ENCODE results near the gene MDP1. TPM values are rescaled to one million over a fixed set of nuclear protein-coding genes. Genes with fewer than 3 reads are reported as not detected.

MDP1 gene
- total and polyA plus RNA-seq, 10 of the 15 experiments (the other 5 are each of a cell fraction or from before 2014, with no cell fraction given): 10.4 to 45.8 (median 23.5) TPM

GRCh38 chr14:24187539-24187915 is 28.3 kb downstream of the MDP1 start:
- no peak overlapping the region for H2AFZ ChIP-seq (ENCODE audit: control insufficient read depth, low read depth, low read length)
- H3K4me2 ChIP-seq (ENCODE audit: control insufficient read depth, insufficient read depth): peak overlapping the region; percentile 78
- H3K4me3 ChIP-seq: peak overlapping the region; percentile 79
- no peaks in the 10 kb centered on the region for H4K20me1 ChIP-seq (ENCODE audit: control insufficient read depth, insufficient read depth)
- FAIRE-seq (no peak), DNase-seq (ENCODE audit: low read depth, low spot score) (no peak), ATAC-seq (no peak)
- POLR2A ChIA-PET: interaction anchor here (1.0 to 3.0 kb wide), 4 partner anchors 8 to 55 kb away, joined by 3 to 28 read pairs (median 13); partner anchors contain the start of genes CHMP4A, IRF9, TINF2 and TM9SF1
- 0 out of 2 replicates have a peak, but pooled peaks cover 4% of the 10 kb centered on the region for H3K4me1 ChIP-seq (ENCODE audit: control insufficient read depth, insufficient read depth, low read length)
- no peak overlapping the region for H3K27ac ChIP-seq (ENCODE audit: control insufficient read depth, insufficient read depth)
- WGBS (ENCODE audit: insufficient coverage, insufficient replicate concordance, low lambda C conversion rate, missing lambda C conversion rate): 55% methylated on average over 2 of the region's 2 CpGs
- intact Hi-C loops (cut with micrococcal nuclease; ENCODE audit: unreplicated experiment) (no loop called here), in situ Hi-C loops (cut with MboI) (no loop called here)
- CTCF ChIA-PET: interaction anchor here (0.8 to 2.0 kb wide), 4 partner anchors 26 to 121 kb away, joined by 3 to 9 read pairs (median 3); partner anchors contain the start of genes CHMP4A, CIDEB and IRF9
- H3K79me2 ChIP-seq (ENCODE audit: control insufficient read depth, insufficient read depth, low read length): peaks cover 20% of the 10 kb centered on the region
- SMC1A ChIA-PET (ENCODE audit: uncharacterized antibody, unreplicated experiment): interaction anchor here (1.6 kb wide), 1 partner anchor 84 kb away, joined by 3 read pairs; the partner anchor contains the start of gene RABGGTA
- no TSS peak for BruUV-seq (replicated peaks)
- H3K27me3 ChIP-seq (replicated peaks in 1 of 2; ENCODE audit: control insufficient read depth in 2 of 2, insufficient read depth in 2 of 2, low read length in 1 of 2): no peaks in the 10 kb centered on the region
- peak overlapping the region; percentile 69 for H3K9ac ChIP-seq (ENCODE audit: control insufficient read depth, insufficient read depth, low read length)
- H3K36me3 ChIP-seq (ENCODE audit: control insufficient read depth in 2 of 2, insufficient read depth in 2 of 2, low read length in 1 of 2): peaks cover 15 to 24% of the 10 kb centered on the region in 2 experiments
- no peaks in the 10 kb centered on the region for H3K9me3 ChIP-seq (replicated peaks; ENCODE audit: control insufficient read depth, insufficient read depth, low read length)
- RAD21 ChIA-PET (ENCODE audit: unreplicated experiment): interaction anchor here (1.1 to 2.8 kb wide), 3 partner anchors 27 to 110 kb away, joined by 3 to 13 read pairs (median 9); partner anchors contain the start of gene IRF9
- TF ChIP-seq JUND (IDR thresholded peaks at IDR 0.05; ENCODE audit: low read depth, low read length) (no peak), NR2C1 (IDR thresholded peaks at IDR 0.05) (no peak), HDAC6 (IDR thresholded peaks at IDR 0.05; ENCODE audit: unreplicated experiment) (no peak), SIX5 (IDR thresholded peaks at IDR 0.05; ENCODE audit: low read depth, low read length, severe bottlenecking) (no peak), NR2C2 (IDR thresholded peaks at IDR 0.05; ENCODE audit: borderline replicate concordance, control insufficient read depth, insufficient read length, low read depth) (no peak), SMC3 (IDR thresholded peaks at IDR 0.05; ENCODE audit: borderline replicate concordance, low read length) (no peak), FOXK2 (IDR thresholded peaks at IDR 0.05) (no peak), MEF2B (IDR thresholded peaks at IDR 0.05; ENCODE audit: partially characterized antibody, poor library complexity, severe bottlenecking) (no peak), ZZZ3 (IDR thresholded peaks at IDR 0.05; ENCODE audit: control insufficient read depth, insufficient read length, low read depth) (no peak), CBX5 (IDR thresholded peaks at IDR 0.05; ENCODE audit: low read depth) (no peak), ZNF207 (IDR thresholded peaks at IDR 0.05; ENCODE audit: borderline replicate concordance) (no peak)
- TF ChIP-seq, protein P1, sequence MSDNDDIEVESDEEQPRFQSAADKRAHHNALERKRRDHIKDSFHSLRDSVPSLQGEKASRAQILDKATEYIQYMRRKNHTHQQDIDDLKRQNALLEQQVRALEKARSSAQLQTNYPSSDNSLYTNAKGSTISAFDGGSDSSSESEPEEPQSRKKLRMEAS (IDR thresholded peaks at IDR 0.05; ENCODE audit: low read depth, low read length): no peak

Data from GM12878 (cell line).